Spleen (tissue), 11 donors: Measurements from ENCODE around the gene MED9. TPM values are rescaled to one million over a fixed set of nuclear protein-coding genes. Genes with fewer than 3 reads are reported as not detected.

Source experiments
- DNase-seq: peaks from one replicate; pipeline ENCODE4 v3.0.0-alpha.2; 2020
- H3K27ac ChIP-seq, 8 donors: fragments of 200-600 bp; sonication (generic) in 7 of 8; 1 replicate in 4 of 8; 2 replicates in 4 of 8; pipeline versions ENCODE4 v1.5.0 to v1.8.0; 2016 to 2021; ENCODE audit warnings: inconsistent platforms in 4 of 8, mild to moderate bottlenecking in 4 of 8, moderate library complexity in 1 of 8
- H3K27me3 ChIP-seq, 7 donors: fragments of 200-600 bp; sonication (generic) in 6 of 7; replicated peaks in 1 of 7; 1 replicate in 4 of 7; 2 replicates in 3 of 7; pipeline versions ENCODE4 v1.5.0 to v1.8.0; 2016 to 2021; ENCODE audit warnings: inconsistent platforms in 3 of 7, mild to moderate bottlenecking in 1 of 7
- H3K36me3 ChIP-seq, 6 donors: fragments of 200-600 bp; sonication (generic) in 5 of 6; 1 replicate in 4 of 6; 2 replicates in 2 of 6; pipeline versions ENCODE4 v1.5.0 to v1.8.0; 2016 to 2021; ENCODE audit warnings: inconsistent platforms in 2 of 6
- H3K4me1 ChIP-seq, 6 donors: fragments of 200-600 bp; sonication (generic) in 5 of 6; 1 replicate in 3 of 6; 2 replicates in 3 of 6; pipeline versions ENCODE4 v1.5.0 to v1.8.0; 2016 to 2021; ENCODE audit warnings: inconsistent platforms in 3 of 6
- H3K4me3 ChIP-seq, 8 donors: fragments of 200-600 bp; sonication (generic) in 7 of 8; 1 replicate in 4 of 8; 2 replicates in 4 of 8; pipeline versions ENCODE4 v1.5.0 to v1.8.0; 2016 to 2021; ENCODE audit warnings: inconsistent platforms in 4 of 8, mild to moderate bottlenecking in 4 of 8, moderate library complexity in 2 of 8
- H3K9me3 ChIP-seq, 8 donors: fragments of 200-600 bp; sonication (generic) in 7 of 8; 1 replicate in 4 of 8; 2 replicates in 4 of 8; pipeline versions ENCODE4 v1.5.0 to v1.8.0; 2016 to 2021; ENCODE audit warnings: inconsistent platforms in 4 of 8
- CTCF ChIP-seq, 11 experiments: fragments of 200-600 bp in 7 of 11; fragments of 450-650 bp in 4 of 11; sonication (generic) in 4 of 11; IDR thresholded peaks in 8 of 11; conservative IDR thresholded peaks in 3 of 11; 1 replicate in 7 of 11; 2 replicates in 4 of 11; pipeline versions ENCODE4 v1.4.0 to v1.8.0; 2016 to 2021; ENCODE audit warnings: antibody characterized with exemption in 11 of 11, inconsistent platforms in 4 of 11, mild to moderate bottlenecking in 1 of 11
- POLR2A ChIP-seq, 3 donors: fragments of 450-650 bp; IDR thresholded peaks; one replicate each; pipeline ENCODE4 v1.5.1; 2017; ENCODE audit warnings: antibody characterized with exemption in 3 of 3, mild to moderate bottlenecking in 1 of 3
- POLR2AphosphoS5 ChIP-seq, 3 donors: sonication (generic); formaldehyde crosslinking; IDR thresholded peaks; one replicate each; pipeline ENCODE4 v1.5.1; 2017; ENCODE audit warnings: antibody characterized with exemption in 3 of 3
- WGBS, 5 donors: extraction: QIAGEN DNeasy Blood & Tissue Kit in 3 of 5; methylation state at CpG; one replicate each; pipeline versions ENCODE4 v1.1.5 to v1.1.7; 2013 to 2018; 5-methylcytosine and 5-hydroxymethylcytosine counted together
- intact Hi-C: fragments of 100-400 bp; cut with DNase I; formaldehyde crosslinking; loops from one replicate; pipeline ENCODE4 v1.15.0; 2023; ENCODE audit warnings: low total_unique reads
- polyA plus RNA-seq, 3 donors: library from polyadenylated mRNA; stranded (reverse); fragments of 200-250 nt; gene quantifications; one replicate each; pipeline ENCODE4 v1.2.1, GENCODE V29; 2013
- total RNA-seq, 7 donors: library from RNA; depleted of rRNA in 3 of 7; stranded (reverse); fragments of >200 nt in 3 of 7; fragmentation: NEBNext Ultra II Directional in 4 of 7; extraction: Animal tissue kit (Norgen Biotek cat#: 25700) in 4 of 7; gene quantifications; one replicate each; pipeline versions ENCODE4 v1.1.0 to v1.2.1, GENCODE V29; 2016 to 2021
- donor health status: healthy with polysubstance abuse.
- donor health status: DM: no; HTN: no; CAD: no; lungs with moderate emphysema.
- donor health status: DM: no; HTN: no; CAD: no.
- donor health status: Bipolar disorder and iron deficiency.
- donor health status: healthy.
- donor health status: DM: no; HTN: no; CAD: no.
- donor health status: DM: yes; HTN: yes; CAD: no.

Gene MED9
- total and polyA plus RNA-seq, 10 donors: 8.5 to 19.2 (median 14.1) TPM

- Histone ChIP-seq H3K27me3 (no peaks in the 10 kb centered on the region), H3K27ac (no peak overlapping the region), H3K36me3 (peaks cover 0 to 19% (median 7%) of the 10 kb centered on the region in 6 donors), H3K4me3 (no peak overlapping the region), H3K9me3 (no peaks in the 10 kb centered on the region), H3K4me1 (no peaks in the 10 kb centered on the region)
- WGBS, 5 donors: 81 to 95% (median 91%) methylated on average over 10 to 14 of the region's 14 CpGs
- TF ChIP-seq CTCF (IDR thresholded peaks at IDR 0.05 in 8 of 11, conservative IDR thresholded peaks at IDR 0.05 in 3 of 11): no peak
- intact Hi-C loops: no loop called here
- no peak for DNase-seq
Observed at GRCh38 chr17:17516941-17517720, 40.3 kb downstream of the MED9 start.

- Histone ChIP-seq H3K4me3 (no peak overlapping the region), H3K9me3 (no peaks in the 10 kb centered on the region), H3K27me3 (no peaks in the 10 kb centered on the region), H3K36me3 (peaks cover 0 to 20% (median 7%) of the 10 kb centered on the region in 6 donors), H3K4me1 (no peaks in the 10 kb centered on the region), H3K27ac (no peak overlapping the region)
- DNase-seq: no peak
- WGBS, 5 donors: 85 to 100% (median 89%) methylated on average over 2 to 15 of the region's 15 CpGs
- intact Hi-C loops: no loop called here
- no peak for TF ChIP-seq POLR2A (IDR thresholded peaks at IDR 0.05)
Observed at GRCh38 chr17:17518014-17518413, 41.2 kb downstream of the MED9 start.

DNA sequence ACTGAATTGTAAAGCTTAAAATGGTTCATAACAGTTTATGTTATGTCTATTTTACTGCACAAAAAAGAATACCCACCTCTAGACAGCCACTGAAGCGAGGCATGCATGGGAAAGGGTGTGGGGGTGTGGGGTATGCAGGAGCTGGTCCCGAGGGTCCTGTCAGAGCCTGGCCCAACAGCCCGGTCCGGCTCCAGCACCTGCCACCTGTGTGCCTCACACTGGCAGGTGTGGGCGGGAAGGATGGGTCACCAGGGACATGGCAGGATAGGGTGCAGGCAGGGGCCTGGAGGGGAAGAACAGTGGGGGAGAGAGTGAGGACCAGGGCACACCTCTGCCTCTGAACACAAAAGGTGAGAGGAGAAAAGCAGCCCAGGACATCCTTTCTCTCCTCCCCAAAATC lies 42.2 kb downstream of the MED9 start:
- no peak overlapping the region for H3K4me3 ChIP-seq

GRCh38 chr17:17519886-17520285 lies 43.1 kb downstream of the MED9 start:
- Histone ChIP-seq H3K27me3 (no peaks in the 10 kb centered on the region), H3K36me3 (peaks cover 0 to 20% (median 7%) of the 10 kb centered on the region in 6 donors), H3K27ac (no peak overlapping the region), H3K4me3 (no peak overlapping the region), H3K9me3 (no peaks in the 10 kb centered on the region), H3K4me1 (no peaks in the 10 kb centered on the region)
- DNase-seq: no peak
- TF ChIP-seq CTCF (IDR thresholded peaks at IDR 0.05 in 8 of 11, conservative IDR thresholded peaks at IDR 0.05 in 3 of 11) (no peak), POLR2A (IDR thresholded peaks at IDR 0.05) (no peak), POLR2AphosphoS5 (IDR thresholded peaks at IDR 0.05) (no peak)
- intact Hi-C loops: no loop called here
- WGBS, 5 donors: 90 to 97% (median 93%) methylated on average over 6 to 10 of the region's 10 CpGs

More for the DNA sequence above, 42.2 kb downstream of the MED9 start:
- Histone ChIP-seq H3K4me1 (no peaks in the 10 kb centered on the region), H3K36me3 (peaks cover 0 to 20% (median 7%) of the 10 kb centered on the region in 6 donors), H3K27me3 (no peaks in the 10 kb centered on the region), H3K9me3 (no peaks in the 10 kb centered on the region), H3K27ac (no peak overlapping the region)
- TF ChIP-seq POLR2AphosphoS5 (IDR thresholded peaks at IDR 0.05): no peak
- TF ChIP-seq CTCF (IDR thresholded peaks at IDR 0.05 in 8 of 11, conservative IDR thresholded peaks at IDR 0.05 in 3 of 11): no peak
- no peak for TF ChIP-seq POLR2A (IDR thresholded peaks at IDR 0.05)
- intact Hi-C loops: no loop called here
- 74 to 96% (median 90%) methylated on average over 5 of the region's 5 CpGs for WGBS, 5 donors
- no peak for DNase-seq
